Pancreas (tissue), 10 donors: Measurements from ENCODE around the gene ZFP36L2. TPM values are rescaled to one million over a fixed set of nuclear protein-coding genes. Genes with fewer than 3 reads are reported as not detected.
A peak's percentile ranks its signal among the peaks of the same experiment; 100 is the strongest.

Experiments
- ATAC-seq, 4 donors: fragments of 200-7000 bp; cut with Tn5 transposase; one replicate each; pipeline versions ENCODE4 v1.8.0 to v1.9.1; 2020; ENCODE audit warnings: mild to moderate bottlenecking in 4 of 4, moderate library complexity in 4 of 4
- DNase-seq, 6 donors: peaks; one replicate each; pipeline ENCODE4 v3.0.0-alpha.2; 2020
- FAIRE-seq: peaks from 2 replicates; lab custom pipeline; 2012; peaks lifted over from hg19 to GRCh38; lab: Jason Lieb, UNC
- H3K27ac ChIP-seq, 4 donors: fragments of 200-600 bp; sonication (generic); 1 replicate in 3 of 4; 2 replicates in 1 of 4; pipeline versions ENCODE4 v1.5.0 to v1.8.0; 2020
- H3K27me3 ChIP-seq, 4 donors: fragments of 200-600 bp; one replicate each; pipeline ENCODE4 v1.8.0; 2021
- H3K36me3 ChIP-seq, 3 donors: fragments of 200-600 bp; sonication (generic) in 1 of 3; one replicate each; pipeline versions ENCODE4 v1.5.0 to v1.8.0; 2020 to 2021
- H3K4me1 ChIP-seq, 3 donors: fragments of 200-600 bp; one replicate each; pipeline ENCODE4 v1.8.0; 2021
- H3K4me3 ChIP-seq, 4 donors: fragments of 200-600 bp; sonication (generic) in 2 of 4; one replicate each; pipeline versions ENCODE4 v1.5.0 to v1.8.0; 2020 to 2021
- H3K9me3 ChIP-seq, 4 donors: fragments of 200-600 bp; one replicate each; pipeline ENCODE4 v1.8.0; 2021
- CTCF ChIP-seq, 4 donors: fragments of 200-600 bp; sonication (generic) in 3 of 4; IDR thresholded peaks; one replicate each; pipeline versions ENCODE4 v1.5.0 to v1.8.0; 2021; ENCODE audit warnings: antibody characterized with exemption in 4 of 4
- WGBS, 2 donors: extraction: QIAGEN DNeasy Blood & Tissue Kit; methylation state at CpG; one replicate each; pipeline ENCODE4 v1.1.7; 2013; 5-methylcytosine and 5-hydroxymethylcytosine counted together
- intact Hi-C, 3 donors: fragments of 100-400 bp; cut with DNase I; formaldehyde crosslinking; loops; one replicate each; pipeline versions ENCODE4 v1.11.1 to v1.14.2; 2022
- polyA plus RNA-seq, 2 donors: library from polyadenylated mRNA; stranded (reverse); fragments of 200-250 nt; gene quantifications; one replicate each; pipeline ENCODE4 v1.2.3, GENCODE V29; 2013
- total RNA-seq, 6 donors: library from RNA; stranded (reverse); fragmentation: NEBNext Ultra II Directional in 4 of 6; extraction: Animal tissue kit (Norgen Biotek cat#: 25700) in 4 of 6; gene quantifications; one replicate each; pipeline versions ENCODE4 v1.2.1 to v1.2.4, GENCODE V29; 2021 to 2023
- donor health status: healthy with polysubstance abuse.
- donor health status: DM: no; HTN: no; CAD: no; lungs with moderate emphysema.
- donor health status: DM: no; HTN: no; CAD: no.
- donor health status: control.
- donor health status: control.
- donor health status: Bipolar disorder and iron deficiency.
- donor health status: DM: yes; HTN: yes; CAD: no.
- donor health status: DM: no; HTN: no; CAD: no.
- donor health status: DM: no; HTN: no; CAD: no.
- donor health status: DM: yes; HTN: yes; CAD: no.

Gene ZFP36L2
- total and polyA plus RNA-seq, 8 donors: 36.8 to 117 (median 54.6) TPM

DNA sequence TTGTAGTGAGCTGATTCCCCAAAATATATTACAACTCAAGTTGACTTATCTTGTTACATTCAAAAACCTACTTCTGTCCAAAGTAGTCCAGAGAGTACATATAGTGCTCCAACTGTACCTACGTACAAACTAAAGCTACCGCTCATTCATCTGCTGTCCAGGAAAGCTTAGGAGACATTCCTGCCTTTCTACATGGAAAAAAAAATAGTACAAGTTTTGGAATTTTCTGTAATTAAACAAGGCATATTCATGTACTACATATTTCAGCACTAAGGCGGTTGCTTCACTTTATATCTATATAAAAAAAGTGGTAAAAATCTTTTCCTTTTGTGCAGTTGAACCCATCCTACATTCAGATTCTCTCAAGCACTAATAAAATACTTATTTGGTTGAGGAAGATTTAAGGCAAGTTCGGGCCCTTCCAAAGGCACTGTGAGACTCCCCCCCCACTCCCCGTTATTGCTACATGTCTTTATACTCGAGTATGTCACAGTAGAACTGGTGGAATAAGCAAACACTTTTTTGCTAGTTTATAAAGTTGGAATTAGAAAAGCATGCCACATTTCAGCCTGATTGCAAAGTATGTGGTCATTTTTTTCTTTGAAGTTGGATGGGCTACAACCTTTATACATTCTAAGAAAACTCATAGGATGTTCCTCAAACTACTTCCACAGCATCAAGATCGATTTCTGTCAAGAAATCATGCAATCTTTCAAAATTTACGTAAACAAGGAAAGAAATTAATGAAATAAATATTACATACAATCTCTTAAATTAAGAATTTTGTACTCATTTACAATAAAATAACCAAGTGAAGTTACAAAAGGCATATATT is 3.7 kb downstream of the ZFP36L2 start:
- no peak for FAIRE-seq
- WGBS, 2 donors: 4 to 8% methylated on average over 8 of the region's 8 CpGs
- intact Hi-C loops: loop anchor here in 1 of 3 donors (10.0 kb wide), 1 partner anchor 88 kb away; no protein-coding TSS in a partner anchor

DNA sequence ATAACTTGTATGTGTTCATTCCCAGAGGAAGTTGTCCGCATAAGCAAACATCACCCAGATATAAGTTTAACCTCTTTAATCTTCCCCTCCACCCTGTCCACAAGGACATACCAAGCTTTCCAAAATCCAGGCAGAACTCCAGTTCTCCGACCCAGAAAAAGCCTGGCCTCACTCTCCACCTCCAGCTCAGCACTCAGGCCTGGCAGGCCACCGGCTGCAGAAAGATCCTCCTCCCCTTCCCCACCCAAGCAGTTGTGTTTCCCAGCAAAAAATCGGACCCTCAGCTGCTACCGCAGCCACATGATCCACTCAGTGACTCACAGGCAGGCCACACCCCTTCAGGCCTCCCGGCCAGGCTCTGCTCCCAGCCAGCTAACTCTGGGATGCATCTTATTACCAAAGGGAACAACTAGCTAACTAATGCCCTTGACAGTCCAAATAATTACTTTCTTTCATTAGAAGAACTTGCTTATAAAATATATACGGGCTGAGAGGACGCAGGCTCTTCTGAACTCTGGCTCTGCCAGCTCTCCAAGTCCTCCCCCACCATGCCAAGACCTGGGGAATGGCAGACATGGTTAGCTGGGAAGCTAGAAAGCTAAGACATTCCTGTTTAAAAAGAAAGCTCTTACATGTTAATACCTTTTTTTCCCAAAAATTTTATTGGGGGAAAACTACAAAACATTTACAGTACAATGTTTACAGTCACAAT is 4.5 kb downstream of the ZFP36L2 start:
- peak; percentile 13 to 37 (median 22) for ATAC-seq
- WGBS, 2 donors: 0 to 1% methylated on average over 8 of the region's 8 CpGs
- no peak for FAIRE-seq
- H3K4me1 ChIP-seq: peaks cover 19 to 35% (median 27%) of the 10 kb centered on the region in 3 donors
- H3K4me3 ChIP-seq: peak overlapping the region; percentile 87 to 98 (median 92)
- peaks cover 0 to 30% (median 16%) of the 10 kb centered on the region in 3 donors for H3K36me3 ChIP-seq
- peak; percentile 82 to 90 (median 86) for DNase-seq
- H3K27ac ChIP-seq: peak overlapping the region; percentile 87 to 98 (median 96)
- H3K9me3 ChIP-seq: no peaks in the 10 kb centered on the region
- TF ChIP-seq CTCF (IDR thresholded peaks at IDR 0.05): no peak
- no peaks in the 10 kb centered on the region for H3K27me3 ChIP-seq
- intact Hi-C loops: loop anchor here in 1 of 3 donors (10.0 kb wide), 1 partner anchor 87 kb away; no protein-coding TSS in a partner anchor

More for the DNA sequence above, 3.7 kb downstream of the ZFP36L2 start:
- Histone ChIP-seq H3K4me3 (peak overlapping the region; percentile 87 to 98 (median 92)), H3K27me3 (no peaks in the 10 kb centered on the region), H3K27ac (peak overlapping the region; percentile 87 to 98 (median 96)), H3K4me1 (peaks cover 19 to 33% (median 23%) of the 10 kb centered on the region in 3 donors), H3K36me3 (peaks cover 0 to 30% (median 16%) of the 10 kb centered on the region in 3 donors), H3K9me3 (no peaks in the 10 kb centered on the region)
- no peak for TF ChIP-seq CTCF (IDR thresholded peaks at IDR 0.05)
- ATAC-seq (no peak), DNase-seq (no peak)

DNA sequence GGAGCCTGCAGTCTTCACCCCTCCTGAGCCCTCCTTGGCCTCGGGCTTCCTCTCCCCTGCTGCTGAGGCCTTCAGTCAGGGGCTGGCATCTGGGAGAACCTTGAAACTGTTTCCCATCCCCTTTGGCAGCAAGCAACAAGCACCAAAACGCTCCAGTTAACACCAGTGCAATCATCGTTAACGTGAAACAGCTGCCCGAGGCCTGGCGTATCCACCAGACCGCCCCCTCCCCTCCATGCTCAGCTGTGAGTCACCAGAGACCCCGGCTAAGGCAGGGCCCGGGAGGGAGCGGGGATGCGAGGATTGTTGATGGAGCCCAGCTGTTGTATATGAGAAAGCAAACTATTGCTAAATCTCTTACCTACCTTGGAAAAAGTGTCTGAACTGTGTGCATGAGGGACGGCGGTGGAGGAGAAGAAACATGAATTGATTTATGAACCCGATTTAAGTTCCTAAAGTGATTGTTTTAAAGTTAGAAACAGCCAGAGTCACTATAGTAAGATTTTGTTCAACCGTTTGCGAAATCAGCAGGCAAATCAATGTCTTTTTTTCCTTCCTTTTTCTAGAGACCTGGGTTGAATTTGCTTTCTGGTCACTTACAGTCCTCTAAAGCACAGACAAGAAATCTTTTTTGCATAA is 5.2 kb downstream of the ZFP36L2 start:
- Histone ChIP-seq H3K9me3 (no peaks in the 10 kb centered on the region), H3K4me1 (peaks cover 19 to 35% (median 27%) of the 10 kb centered on the region in 3 donors), H3K27ac (peak overlapping the region; percentile 87 to 98 (median 96)), H3K27me3 (no peaks in the 10 kb centered on the region), H3K36me3 (peaks cover 0 to 30% (median 16%) of the 10 kb centered on the region in 3 donors), H3K4me3 (peak overlapping the region in 3 of 4 donors; percentile 87 to 98 (median 96))
- ATAC-seq (peak in 3 of 4 donors; percentile 0 to 1 (median 0)), DNase-seq (peak in 4 of 6 donors; percentile 47 to 69 (median 64)), FAIRE-seq (no peak)
- intact Hi-C loops: loop anchor here in 1 of 3 donors (10.0 kb wide), 1 partner anchor 86 kb away; no protein-coding TSS in a partner anchor
- no peak for TF ChIP-seq CTCF (IDR thresholded peaks at IDR 0.05)
- WGBS, 2 donors: 2 to 3% methylated on average over 16 of the region's 16 CpGs

GRCh38 chr2:43220760-43221123 is 5.7 kb downstream of the ZFP36L2 start:
- intact Hi-C loops: loop anchor here in 1 of 3 donors (10.0 kb wide), 1 partner anchor 86 kb away; no protein-coding TSS in a partner anchor
- peaks cover 19 to 35% (median 27%) of the 10 kb centered on the region in 3 donors for H3K4me1 ChIP-seq
- H3K4me3 ChIP-seq: peak overlapping the region in 2 of 4 donors; percentile 87 to 98
- H3K27me3 ChIP-seq: no peaks in the 10 kb centered on the region
- H3K36me3 ChIP-seq: peaks cover 0 to 30% (median 16%) of the 10 kb centered on the region in 3 donors
- 22 to 27% methylated on average over 5 of the region's 5 CpGs for WGBS, 2 donors
- DNase-seq (no peak), FAIRE-seq (no peak), ATAC-seq (no peak)
- TF ChIP-seq CTCF (IDR thresholded peaks at IDR 0.05): no peak
- H3K27ac ChIP-seq: peak overlapping the region; percentile 87 to 98 (median 96)
- H3K9me3 ChIP-seq: no peaks in the 10 kb centered on the region
